Liver (tissue), 9 donors: ENCODE results near the gene SDSL. TPM values are rescaled to one million over a fixed set of nuclear protein-coding genes. Genes with fewer than 3 reads are reported as not detected.

Experiments used
- DNase-seq: peaks from one replicate; pipeline ENCODE4 v3.0.0-alpha.2; 2017; ENCODE audit warnings: low spot score
- H3K27ac ChIP-seq, 2 donors: one replicate each; pipeline ENCODE4 v1.7.0; 2013; ENCODE audit warnings: inconsistent platforms in 2 of 2, low read length in 2 of 2, control low read depth in 1 of 2, low read depth in 1 of 2, mild to moderate bottlenecking in 1 of 2
- H3K27me3 ChIP-seq, 4 donors: one replicate each; pipeline versions ENCODE4 v1.6.1 to v1.7.0; 2013; ENCODE audit warnings: low read length in 3 of 4, inconsistent platforms in 1 of 4, mild to moderate bottlenecking in 1 of 4, moderate library complexity in 1 of 4; ENCODE audit not compliant: control insufficient read depth in 4 of 4, insufficient read depth in 4 of 4
- H3K36me3 ChIP-seq, 4 donors: one replicate each; pipeline versions ENCODE4 v1.6.1 to v1.7.0; 2013; ENCODE audit warnings: low read length in 3 of 4, mild to moderate bottlenecking in 3 of 4, low read depth in 1 of 4, moderate library complexity in 1 of 4; ENCODE audit not compliant: control insufficient read depth in 4 of 4, insufficient read depth in 3 of 4
- H3K4me1 ChIP-seq, 4 donors: one replicate each; pipeline versions ENCODE4 v1.6.1 to v1.7.0; 2013; ENCODE audit warnings: low read length in 3 of 4, mild to moderate bottlenecking in 3 of 4, moderate library complexity in 1 of 4; ENCODE audit not compliant: control insufficient read depth in 4 of 4, insufficient read depth in 4 of 4
- H3K4me3 ChIP-seq, 3 donors: one replicate each; pipeline versions ENCODE4 v1.6.1 to v1.7.0; 2013; ENCODE audit warnings: low read length in 3 of 3, control low read depth in 1 of 3, low read depth in 1 of 3, mild to moderate bottlenecking in 1 of 3
- H3K9ac ChIP-seq, 2 donors: one replicate each; pipeline ENCODE4 v1.7.0; 2013; ENCODE audit warnings: low read length in 2 of 2, mild to moderate bottlenecking in 2 of 2, moderate library complexity in 2 of 2, control low read depth in 1 of 2, low read depth in 1 of 2
- H3K9me3 ChIP-seq, 4 donors: one replicate each; pipeline versions ENCODE4 v1.6.1 to v1.7.0; 2013; ENCODE audit warnings: low read length in 3 of 4; ENCODE audit not compliant: control insufficient read depth in 4 of 4
- ATF3 ChIP-seq: IDR thresholded peaks from 2 replicates; pipeline ENCODE4 v1.6.1; 2016; ENCODE audit warnings: antibody characterized with exemption
- EGR1 ChIP-seq, 2 donors: IDR thresholded peaks; 2 replicates each; pipeline ENCODE4 v1.6.1; 2016 to 2018; ENCODE audit warnings: antibody characterized with exemption in 2 of 2, low read depth in 2 of 2
- FOXA1 ChIP-seq: IDR thresholded peaks from 2 replicates; pipeline ENCODE4 v1.6.1; 2016; ENCODE audit warnings: antibody characterized with exemption
- FOXA2 ChIP-seq: IDR thresholded peaks from 2 replicates; pipeline ENCODE4 v1.6.1; 2016; ENCODE audit warnings: antibody characterized with exemption
- HNF4A ChIP-seq, 2 donors: conservative IDR thresholded peaks; 2 replicates each; pipeline ENCODE4 v1.6.1; 2016; ENCODE audit warnings: antibody characterized with exemption in 2 of 2, mild to moderate bottlenecking in 2 of 2
- HNF4G ChIP-seq: IDR thresholded peaks from 2 replicates; pipeline ENCODE4 v1.6.1; 2016; ENCODE audit warnings: antibody characterized with exemption
- JUND ChIP-seq, 2 donors: IDR thresholded peaks; 2 replicates each; pipeline ENCODE4 v1.6.1; 2016; ENCODE audit warnings: antibody characterized with exemption in 2 of 2
- MAX ChIP-seq: IDR thresholded peaks from 2 replicates; pipeline ENCODE4 v1.6.1; 2016; ENCODE audit warnings: antibody characterized with exemption
- NR2F2 ChIP-seq: IDR thresholded peaks from 2 replicates; pipeline ENCODE4 v1.6.1; 2016; ENCODE audit warnings: antibody characterized with exemption
- RAD21 ChIP-seq, 2 donors: IDR thresholded peaks; 2 replicates each; pipeline ENCODE4 v1.6.1; 2016; ENCODE audit warnings: antibody characterized with exemption in 2 of 2, mild to moderate bottlenecking in 2 of 2
- RXRA ChIP-seq, 2 donors: IDR thresholded peaks; 2 replicates each; pipeline ENCODE4 v1.6.1; 2017 to 2018; ENCODE audit warnings: antibody characterized with exemption in 2 of 2, mild to moderate bottlenecking in 1 of 2
- SP1 ChIP-seq: IDR thresholded peaks from 2 replicates; pipeline ENCODE4 v1.6.1; 2018; ENCODE audit warnings: antibody characterized with exemption, mild to moderate bottlenecking
- TAF1 ChIP-seq: conservative IDR thresholded peaks from 2 replicates; pipeline ENCODE4 v1.6.1; 2016; ENCODE audit warnings: antibody characterized with exemption, mild to moderate bottlenecking
- YY1 ChIP-seq: IDR thresholded peaks from 2 replicates; pipeline ENCODE4 v1.6.1; 2016; ENCODE audit warnings: antibody characterized with exemption, mild to moderate bottlenecking
- WGBS: extraction: QIAGEN DNeasy Blood & Tissue Kit; methylation state at CpG from one replicate; pipeline ENCODE4 v1.1.7; 2013; 5-methylcytosine and 5-hydroxymethylcytosine counted together
- polyA plus RNA-seq, 2 donors: library from polyadenylated mRNA; stranded (reverse) in 1 of 2; unstranded in 1 of 2; fragments of 200-250 nt in 1 of 2; fragments of >200 nt in 1 of 2; fragmentation: Nextera tagmentation in 1 of 2; extraction: Ambion mirVana in 1 of 2; gene quantifications; one replicate each; pipeline versions ENCODE4 v1.2.1 to v1.2.3, GENCODE V29; 2013 to 2015
- total RNA-seq, 2 donors: library from RNA; depleted of rRNA; stranded (reverse); fragments of >200 nt; gene quantifications; one replicate each; pipeline ENCODE4 v1.2.3, GENCODE V29; 2014
- TF ChIP-seq, protein P1 (sequence below): fragments of 150-350 bp; IDR thresholded peaks from 2 replicates; pipeline ENCODE4 v1.5.1; 2017; ENCODE audit warnings: improper control_type of control experiment, low read depth, low read length; ENCODE audit not compliant: missing input control
- TF ChIP-seq, protein P2 (sequence below): IDR thresholded peaks from 2 replicates; pipeline ENCODE4 v1.6.1; 2016; ENCODE audit warnings: antibody characterized with exemption, mild to moderate bottlenecking
- donor health status: healthy.
- donor health status: healthy.
- donor health status: healthy.
- donor health status: healthy.
- donor health status: healthy.

The SDSL gene
- total and polyA plus RNA-seq, 4 donors = 22.4 to 93.1 (median 33.7) TPM

- Histone ChIP-seq H3K9ac (peak overlapping the region; percentile 82 to 96), H3K4me1 (peaks cover 6 to 43% (median 24%) of the 10 kb centered on the region in 4 donors), H3K4me3 (peak overlapping the region; percentile 62 to 80 (median 75)), H3K36me3 (no peaks in the 10 kb centered on the region), H3K9me3 (no peaks in the 10 kb centered on the region), H3K27me3 (no peaks in the 10 kb centered on the region), H3K27ac (peak overlapping the region; percentile 78 to 95)
- TF ChIP-seq SP1 = no peak
- no peak for TF ChIP-seq TAF1
- no peak for TF ChIP-seq HNF4G
- TF ChIP-seq YY1 = no peak
- TF ChIP-seq HNF4A (conservative IDR thresholded peaks at IDR 0.05) = peak; percentile 10 to 12
- TF ChIP-seq MAX = no peak
- TF ChIP-seq JUND (IDR thresholded peaks at IDR 0.05) = peak in 1 of 2 donors; percentile 27
- TF ChIP-seq EGR1 (IDR thresholded peaks at IDR 0.05; ENCODE audit: low read depth in 2 of 2) = no peak
- TF ChIP-seq NR2F2 = no peak
- TF ChIP-seq, protein P1, sequence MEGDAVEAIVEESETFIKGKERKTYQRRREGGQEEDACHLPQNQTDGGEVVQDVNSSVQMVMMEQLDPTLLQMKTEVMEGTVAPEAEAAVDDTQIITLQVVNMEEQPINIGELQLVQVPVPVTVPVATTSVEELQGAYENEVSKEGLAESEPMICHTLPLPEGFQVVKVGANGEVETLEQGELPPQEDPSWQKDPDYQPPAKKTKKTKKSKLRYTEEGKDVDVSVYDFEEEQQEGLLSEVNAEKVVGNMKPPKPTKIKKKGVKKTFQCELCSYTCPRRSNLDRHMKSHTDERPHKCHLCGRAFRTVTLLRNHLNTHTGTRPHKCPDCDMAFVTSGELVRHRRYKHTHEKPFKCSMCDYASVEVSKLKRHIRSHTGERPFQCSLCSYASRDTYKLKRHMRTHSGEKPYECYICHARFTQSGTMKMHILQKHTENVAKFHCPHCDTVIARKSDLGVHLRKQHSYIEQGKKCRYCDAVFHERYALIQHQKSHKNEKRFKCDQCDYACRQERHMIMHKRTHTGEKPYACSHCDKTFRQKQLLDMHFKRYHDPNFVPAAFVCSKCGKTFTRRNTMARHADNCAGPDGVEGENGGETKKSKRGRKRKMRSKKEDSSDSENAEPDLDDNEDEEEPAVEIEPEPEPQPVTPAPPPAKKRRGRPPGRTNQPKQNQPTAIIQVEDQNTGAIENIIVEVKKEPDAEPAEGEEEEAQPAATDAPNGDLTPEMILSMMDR = no peak
- no peak for TF ChIP-seq RAD21 (IDR thresholded peaks at IDR 0.05)
- TF ChIP-seq ATF3 = no peak
- TF ChIP-seq FOXA1 = no peak
- peak; percentile 52 for DNase-seq
- WGBS = 55% methylated on average over 6 of the region's 6 CpGs
Observed at GRCh38 chr12:113422886-113423669, 898 bp downstream of the SDSL start.

- no peak overlapping the region for H3K27ac ChIP-seq
- H3K4me1 ChIP-seq = peaks cover 6 to 32% (median 17%) of the 10 kb centered on the region in 4 donors
- TF ChIP-seq YY1 (no peak), TAF1 (no peak), FOXA2 (no peak), RXRA (IDR thresholded peaks at IDR 0.05) (no peak)
- TF ChIP-seq, protein P2, sequence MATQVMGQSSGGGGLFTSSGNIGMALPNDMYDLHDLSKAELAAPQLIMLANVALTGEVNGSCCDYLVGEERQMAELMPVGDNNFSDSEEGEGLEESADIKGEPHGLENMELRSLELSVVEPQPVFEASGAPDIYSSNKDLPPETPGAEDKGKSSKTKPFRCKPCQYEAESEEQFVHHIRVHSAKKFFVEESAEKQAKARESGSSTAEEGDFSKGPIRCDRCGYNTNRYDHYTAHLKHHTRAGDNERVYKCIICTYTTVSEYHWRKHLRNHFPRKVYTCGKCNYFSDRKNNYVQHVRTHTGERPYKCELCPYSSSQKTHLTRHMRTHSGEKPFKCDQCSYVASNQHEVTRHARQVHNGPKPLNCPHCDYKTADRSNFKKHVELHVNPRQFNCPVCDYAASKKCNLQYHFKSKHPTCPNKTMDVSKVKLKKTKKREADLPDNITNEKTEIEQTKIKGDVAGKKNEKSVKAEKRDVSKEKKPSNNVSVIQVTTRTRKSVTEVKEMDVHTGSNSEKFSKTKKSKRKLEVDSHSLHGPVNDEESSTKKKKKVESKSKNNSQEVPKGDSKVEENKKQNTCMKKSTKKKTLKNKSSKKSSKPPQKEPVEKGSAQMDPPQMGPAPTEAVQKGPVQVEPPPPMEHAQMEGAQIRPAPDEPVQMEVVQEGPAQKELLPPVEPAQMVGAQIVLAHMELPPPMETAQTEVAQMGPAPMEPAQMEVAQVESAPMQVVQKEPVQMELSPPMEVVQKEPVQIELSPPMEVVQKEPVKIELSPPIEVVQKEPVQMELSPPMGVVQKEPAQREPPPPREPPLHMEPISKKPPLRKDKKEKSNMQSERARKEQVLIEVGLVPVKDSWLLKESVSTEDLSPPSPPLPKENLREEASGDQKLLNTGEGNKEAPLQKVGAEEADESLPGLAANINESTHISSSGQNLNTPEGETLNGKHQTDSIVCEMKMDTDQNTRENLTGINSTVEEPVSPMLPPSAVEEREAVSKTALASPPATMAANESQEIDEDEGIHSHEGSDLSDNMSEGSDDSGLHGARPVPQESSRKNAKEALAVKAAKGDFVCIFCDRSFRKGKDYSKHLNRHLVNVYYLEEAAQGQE = no peak
- TF ChIP-seq, protein P1 = no peak
- no peak for DNase-seq
- H3K9ac ChIP-seq = no peak overlapping the region
- H3K27me3 ChIP-seq = no peaks in the 10 kb centered on the region
- no peaks in the 10 kb centered on the region for H3K9me3 ChIP-seq
- no peaks in the 10 kb centered on the region for H3K36me3 ChIP-seq
- no peak overlapping the region for H3K4me3 ChIP-seq
- 92% methylated on average over 1 of the region's 1 CpG for WGBS
Observed at GRCh38 chr12:113424456-113424855, 2.3 kb downstream of the SDSL start.
